BJ (cell line): ENCODE results near the gene RNF150. TPM values are rescaled to one million over a fixed set of nuclear protein-coding genes. Genes with fewer than 3 reads are reported as not detected.

ENCODE experiments used
- CTCF ChIA-PET: fragments of 350-600 bp; formaldehyde crosslinking; extraction: SDS; loops from one replicate; lab custom pipeline; 2021; ENCODE audit warnings: antibody characterized with exemption, inconsistent platforms; lab: Yijun Ruan, JAX
- POLR2A ChIA-PET: fragments of 300-600 bp; sonication (Branson Sonifier 250); formaldehyde crosslinking; extraction: SDS; loops from one replicate; lab custom pipeline; 2021; ENCODE audit warnings: antibody characterized with exemption; lab: Charles Lee
- DNase-seq: peaks from one replicate; pipeline ENCODE4 v3.0.0-alpha.2; 2011; ENCODE audit warnings: low read depth
- H3K27me3 ChIP-seq: 2 replicates; pipeline ENCODE4 v1.6.0; 2011; ENCODE audit warnings: low read length; ENCODE audit not compliant: control insufficient read depth, insufficient read depth
- H3K36me3 ChIP-seq: 2 replicates; pipeline ENCODE4 v1.5.1; 2011; ENCODE audit warnings: low read length; ENCODE audit not compliant: control insufficient read depth, insufficient read depth
- H3K4me3 ChIP-seq: 2 replicates; pipeline ENCODE4 v1.5.1; 2011; ENCODE audit warnings: low read depth, mild to moderate bottlenecking, control low read depth, low read length
- CTCF ChIP-seq: IDR thresholded peaks from 2 replicates; pipeline ENCODE4 v1.5.1; 2011; ENCODE audit warnings: low read depth, mild to moderate bottlenecking, control low read depth, inconsistent platforms, low read length, moderate library complexity; ENCODE audit not compliant: insufficient read depth
- polyA plus RNA-seq: library from polyadenylated mRNA; depleted of rRNA; stranded (reverse); fragments of >200 nt; gene quantifications from 2 replicates; pipeline ENCODE4 v1.2.3, GENCODE V29; 2011

The RNF150 gene
- polyA plus RNA-seq, 1 experiment, result 47.7 TPM

- H3K36me3 ChIP-seq, result no peaks in the 10 kb centered on the region; the same call in 1 of the 2 replicates
- CTCF ChIA-PET, result interaction anchor here (1.4 to 2.0 kb wide), 2 partner anchors 15 to 264 kb away, joined by 3 to 9 read pairs; partner anchors contain the start of gene RNF150
- H3K4me3 ChIP-seq, result no peak overlapping the region
- H3K27me3 ChIP-seq, result no peaks in the 10 kb centered on the region
- DNase-seq, result no peak
- no peak for TF ChIP-seq CTCF
- POLR2A ChIA-PET, result no interaction called here
Observed at GRCh38 chr4:140869446-140869845, 263.8 kb downstream of the RNF150 start.

GRCh38 chr4:140867356-140867755 lies 265.9 kb downstream of the RNF150 start:
- no peak for DNase-seq
- H3K27me3 ChIP-seq, result no peaks in the 10 kb centered on the region
- POLR2A ChIA-PET, result no interaction called here
- CTCF ChIA-PET, result interaction anchor here (2.9 to 4.5 kb wide), 2 partner anchors 8 to 267 kb away, joined by 8 to 21 read pairs; partner anchors contain the start of gene RNF150
- H3K4me3 ChIP-seq, result no peak overlapping the region
- no peak for TF ChIP-seq CTCF
- H3K36me3 ChIP-seq, result no peaks in the 10 kb centered on the region; the same call in none of the 2 replicates

- Histone ChIP-seq H3K36me3 (no peaks in the 10 kb centered on the region; the same call in none of the 2 replicates), H3K4me3 (no peak overlapping the region), H3K27me3 (no peaks in the 10 kb centered on the region)
- DNase-seq, result no peak
- CTCF ChIA-PET, result interaction anchor here (1.2 to 4.5 kb wide), 5 partner anchors 9 to 267 kb away, joined by 3 to 21 read pairs (median 7); partner anchors contain the start of gene RNF150
- TF ChIP-seq CTCF, result no peak
- POLR2A ChIA-PET, result no interaction called here
Observed at GRCh38 chr4:140866492-140867005, 266.7 kb downstream of the RNF150 start.

GRCh38 chr4:140865253-140866217 lies 267.7 kb downstream of the RNF150 start:
- no peak for DNase-seq
- CTCF ChIA-PET, result interaction anchor here (1.2 to 4.5 kb wide), 7 partner anchors 10 to 269 kb away, joined by 3 to 21 read pairs (median 7); partner anchors contain the start of gene RNF150
- Histone ChIP-seq H3K36me3 (no peaks in the 10 kb centered on the region; the same call in none of the 2 replicates), H3K4me3 (no peak overlapping the region), H3K27me3 (no peaks in the 10 kb centered on the region)
- TF ChIP-seq CTCF, result no peak
- POLR2A ChIA-PET, result no interaction called here

- TF ChIP-seq CTCF, result no peak
- DNase-seq, result no peak
- ChIA-PET POLR2A (no interaction called here), CTCF (interaction anchor here (5.9 kb wide), 1 partner anchor 270 kb away, joined by 88 read pairs; the partner anchor contains the start of gene RNF150)
- no peak overlapping the region for H3K4me3 ChIP-seq
- no peaks in the 10 kb centered on the region; the same call in none of the 2 replicates for H3K36me3 ChIP-seq
- H3K27me3 ChIP-seq, result no peaks in the 10 kb centered on the region
Observed at GRCh38 chr4:140863197-140863596, 270.1 kb downstream of the RNF150 start.
